Kasumi-1 (cell line): ENCODE results near the gene EXD2.
A peak's percentile ranks its signal among the peaks of the same experiment; 100 is the strongest.
"Not testable (repeated sequence)": the region's sequence is repeated elsewhere in the genome, so short reads cannot be mapped to it uniquely, and the experiment has no call there.

Experiments used
- DNase-seq, 2 experiments: peaks; one replicate each; lab custom pipeline; 2025; lab: John Stamatoyannopoulos, UW

The EXD2 gene

GRCh38 chr14:69199786-69200185 lies 8.5 kb downstream of the EXD2 start:
- no peak for DNase-seq

- no peak for DNase-seq
Observed at GRCh38 chr14:69204753-69205152, 13.5 kb downstream of the EXD2 start.

GRCh38 chr14:69207435-69208041 lies 16.2 kb downstream of the EXD2 start:
- DNase-seq: no peak

- DNase-seq: no peak
Observed at GRCh38 chr14:69208666-69209065, 17.4 kb downstream of the EXD2 start.

GRCh38 chr14:69214393-69214792 lies 23.1 kb downstream of the EXD2 start:
- DNase-seq: no peak

GRCh38 chr14:69217663-69218062 lies 26.4 kb downstream of the EXD2 start:
- DNase-seq: not testable (repeated sequence)

- DNase-seq: no peak
Observed at GRCh38 chr14:69224946-69225345, 33.6 kb downstream of the EXD2 start.

- no peak for DNase-seq
Observed at GRCh38 chr14:69226178-69226577, 34.9 kb downstream of the EXD2 start.

- no peak for DNase-seq
Observed at GRCh38 chr14:69226736-69227135, 35.4 kb downstream of the EXD2 start.

- no peak for DNase-seq
Observed at GRCh38 chr14:69231486-69231885, 40.2 kb downstream of the EXD2 start.

GRCh38 chr14:69232388-69232787 lies 41.1 kb downstream of the EXD2 start:
- DNase-seq: no peak

GRCh38 chr14:69234106-69234505 lies 42.8 kb downstream of the EXD2 start:
- no peak for DNase-seq

- DNase-seq: no peak
Observed at GRCh38 chr14:69235708-69236107, 44.4 kb downstream of the EXD2 start.

GRCh38 chr14:69237142-69237541 lies 45.8 kb downstream of the EXD2 start:
- DNase-seq: no peak

GRCh38 chr14:69237584-69237983 lies 46.3 kb downstream of the EXD2 start:
- DNase-seq: no peak

GRCh38 chr14:69238883-69239282 lies 47.6 kb downstream of the EXD2 start:
- no peak for DNase-seq

- DNase-seq: no peak
Observed at GRCh38 chr14:69240527-69241173, 49.4 kb downstream of the EXD2 start.

GRCh38 chr14:69241577-69241976 lies 50.3 kb downstream of the EXD2 start:
- DNase-seq: no peak

GRCh38 chr14:69242311-69243224 lies 51.3 kb downstream of the EXD2 start:
- DNase-seq: peak; percentile 80 to 83

GRCh38 chr14:69244946-69245345 lies 53.6 kb downstream of the EXD2 start:
- DNase-seq: no peak

- no peak for DNase-seq
Observed at GRCh38 chr14:69246331-69246730, 55.0 kb downstream of the EXD2 start.

GRCh38 chr14:69247676-69248440 lies 56.6 kb downstream of the EXD2 start:
- peak in 1 of 2 experiments; percentile 17 for DNase-seq
